HG03103 (cell line): ENCODE measurements around the gene CD27.

Experiments used
- ATAC-seq: cut with Tn5 transposase; IDR thresholded peaks from one replicate; pipeline ENCODE4 v1.9.1; 2021; ENCODE audit warnings: low read depth; ENCODE audit not compliant: unreplicated experiment

The CD27 gene

GRCh38 chr12:6432991-6433390, 11.8 kb upstream of the CD27 start:
- no peak for ATAC-seq

- no peak for ATAC-seq
These were observed 10.3 kb upstream of the CD27 start for GRCh38 chr12:6434205-6435140.

GRCh38 chr12:6435961-6436715, 8.6 kb upstream of the CD27 start:
- no peak for ATAC-seq

GRCh38 chr12:6437586-6437985, 7.2 kb upstream of the CD27 start:
- no peak for ATAC-seq

GRCh38 chr12:6438345-6438744, 6.4 kb upstream of the CD27 start:
- ATAC-seq: no peak

GRCh38 chr12:6440391-6440790, 4.4 kb upstream of the CD27 start:
- ATAC-seq: no peak

- no peak for ATAC-seq
These were observed 1.9 kb upstream of the CD27 start for GRCh38 chr12:6442836-6443235.

- no peak for ATAC-seq
These were observed 1.3 kb upstream of the CD27 start for GRCh38 chr12:6443361-6443983.

GRCh38 chr12:6444031-6444430, 724 bp upstream of the CD27 start:
- ATAC-seq: no peak

GRCh38 chr12:6450091-6450868, 5.5 kb downstream of the CD27 start:
- no peak for ATAC-seq

GRCh38 chr12:6450869-6451347, 6.2 kb downstream of the CD27 start:
- no peak for ATAC-seq

- no peak for ATAC-seq
These were observed 6.8 kb downstream of the CD27 start, which contains the start of gene TAPBPL for GRCh38 chr12:6451348-6452244. TAPBPL (plus strand) TSS chr12:6452042; CDS start chr12:6452249, 207 bp downstream.

- no peak for ATAC-seq
These were observed 7.6 kb downstream of the CD27 start for GRCh38 chr12:6452245-6452943.

GRCh38 chr12:6452944-6453630, 8.3 kb downstream of the CD27 start:
- ATAC-seq: no peak

GRCh38 chr12:6457220-6457945, 12.6 kb downstream of the CD27 start:
- no peak for ATAC-seq

- no peak for ATAC-seq
These were observed 13.7 kb downstream of the CD27 start for GRCh38 chr12:6458281-6459003.

- ATAC-seq: no peak
These were observed 14.2 kb downstream of the CD27 start for GRCh38 chr12:6459004-6459337.
